NOMO-1 treated with DMSO at 0.1 percent for 48 hours (cell line): ENCODE measurements around the gene VAMP8.
"Not testable (repeated sequence)": the region's sequence is repeated elsewhere in the genome, so short reads cannot be mapped to it uniquely, and the experiment has no call there.

ENCODE experiments used
- DNase-seq: peaks from one replicate; lab custom pipeline; 2025; ENCODE audit not compliant: unreplicated experiment; lab: John Stamatoyannopoulos, UW

Gene VAMP8

GRCh38 chr2:85577386-85578242 lies at the start of gene VAMP8:
Gene VAMP8, plus strand, starts transcription at chr2:85577586. Its CDS starts 61 bp downstream, at chr2:85577647.
- DNase-seq, result peak; percentile 62

- no peak for DNase-seq
Observed at GRCh38 chr2:85527787-85528186, 49.6 kb upstream of the VAMP8 start.

- no peak for DNase-seq
Observed at GRCh38 chr2:85528355-85528754, 49.0 kb upstream of the VAMP8 start.

GRCh38 chr2:85529809-85530208 lies 47.6 kb upstream of the VAMP8 start:
- DNase-seq, result no peak

GRCh38 chr2:85531589-85531988 lies 45.8 kb upstream of the VAMP8 start:
- no peak for DNase-seq

GRCh38 chr2:85534099-85534498 lies 43.3 kb upstream of the VAMP8 start:
- DNase-seq, result no peak

GRCh38 chr2:85534881-85535280 lies 42.5 kb upstream of the VAMP8 start:
- peak; percentile 65 for DNase-seq

GRCh38 chr2:85536479-85536878 lies 40.9 kb upstream of the VAMP8 start:
- DNase-seq, result no peak

GRCh38 chr2:85537600-85538506 lies 39.5 kb upstream of the VAMP8 start:
- DNase-seq, result peak; percentile 39

- peak; percentile 84 for DNase-seq
Observed at GRCh38 chr2:85538507-85539360, 38.7 kb upstream of the VAMP8 start, which contains the start of gene MAT2A. Gene MAT2A, plus strand, starts transcription at chr2:85539168. Its CDS starts 120 bp downstream, at chr2:85539288.

GRCh38 chr2:85539361-85540132 lies 37.8 kb upstream of the VAMP8 start:
- DNase-seq, result peak; percentile 71

- DNase-seq, result no peak
Observed at GRCh38 chr2:85540133-85540648, 37.2 kb upstream of the VAMP8 start.

- no peak for DNase-seq
Observed at GRCh38 chr2:85541262-85541661, 36.1 kb upstream of the VAMP8 start.

- DNase-seq, result no peak
Observed at GRCh38 chr2:85541753-85542457, 35.5 kb upstream of the VAMP8 start.

- DNase-seq, result no peak
Observed at GRCh38 chr2:85542777-85543176, 34.6 kb upstream of the VAMP8 start.

GRCh38 chr2:85544254-85544691 lies 33.1 kb upstream of the VAMP8 start:
- DNase-seq, result not testable (repeated sequence)

- not testable (repeated sequence) for DNase-seq
Observed at GRCh38 chr2:85544915-85545779, 32.2 kb upstream of the VAMP8 start.

- DNase-seq, result no peak
Observed at GRCh38 chr2:85545780-85546240, 31.6 kb upstream of the VAMP8 start.
